Activated gamma-delta T cell treated with Interleukin-2 at 50 U/mL for 16 hours (primary cell): ENCODE results near the gene LMX1A.

Experiments
- DNase-seq: peaks from one replicate; pipeline ENCODE4 v3.0.0-alpha.2; 2020

LMX1A gene

GRCh38 chr1:165212229-165212628, 144.3 kb downstream of the LMX1A start:
- DNase-seq: no peak

GRCh38 chr1:165207853-165208515, 148.5 kb downstream of the LMX1A start:
- no peak for DNase-seq

- no peak for DNase-seq
Observed at GRCh38 chr1:165205145-165205544, 151.4 kb downstream of the LMX1A start.

GRCh38 chr1:165204548-165204947, 152.0 kb downstream of the LMX1A start:
- no peak for DNase-seq

GRCh38 chr1:165191087-165191486, 165.4 kb downstream of the LMX1A start:
- no peak for DNase-seq

GRCh38 chr1:165189913-165190312, 166.6 kb downstream of the LMX1A start:
- DNase-seq: no peak

DNA sequence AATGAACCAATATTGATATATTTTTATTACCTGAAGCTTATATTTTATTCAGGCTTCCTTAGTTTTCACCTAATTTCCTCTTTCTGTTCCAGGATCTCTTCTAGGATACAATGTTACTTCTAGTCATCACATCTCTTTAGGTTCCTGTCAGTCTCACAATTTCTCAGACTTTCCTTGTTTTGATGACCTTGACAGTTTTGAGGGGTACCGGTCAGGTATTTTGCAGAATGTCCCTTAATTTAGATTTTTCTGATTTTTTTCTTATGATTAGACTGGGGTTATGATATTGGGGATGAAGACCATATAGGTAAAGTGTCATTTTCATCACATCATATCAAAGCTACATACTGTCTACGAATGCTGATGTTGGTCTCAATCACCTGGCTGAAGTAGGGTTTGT, 167.5 kb downstream of the LMX1A start:
- no peak for DNase-seq

- DNase-seq: no peak
Observed at GRCh38 chr1:165187031-165188009, 169.2 kb downstream of the LMX1A start.

GRCh38 chr1:165185161-165185889, 171.2 kb downstream of the LMX1A start:
- DNase-seq: no peak

DNA sequence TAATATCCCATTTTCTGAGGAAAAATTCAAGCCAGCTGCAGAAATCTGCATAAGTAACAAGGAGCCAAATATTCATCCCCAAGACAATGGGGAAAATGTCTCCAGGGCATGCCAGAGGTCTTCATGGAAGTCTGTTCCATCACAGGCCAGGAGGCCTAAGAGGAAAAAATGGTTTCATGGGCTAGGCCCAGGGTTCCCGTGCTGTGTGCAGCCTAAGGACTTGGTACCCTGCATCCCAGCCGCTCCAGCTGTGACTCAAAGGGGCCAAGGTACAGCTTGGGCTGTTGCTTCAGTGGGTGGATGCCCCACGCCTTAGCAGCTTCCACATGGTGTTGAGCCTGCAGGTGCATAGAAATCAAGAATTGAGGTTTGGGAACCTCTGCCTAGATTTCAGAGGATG, 173.5 kb downstream of the LMX1A start:
- DNase-seq: no peak

GRCh38 chr1:165179306-165179705, 177.2 kb downstream of the LMX1A start:
- DNase-seq: no peak

DNA sequence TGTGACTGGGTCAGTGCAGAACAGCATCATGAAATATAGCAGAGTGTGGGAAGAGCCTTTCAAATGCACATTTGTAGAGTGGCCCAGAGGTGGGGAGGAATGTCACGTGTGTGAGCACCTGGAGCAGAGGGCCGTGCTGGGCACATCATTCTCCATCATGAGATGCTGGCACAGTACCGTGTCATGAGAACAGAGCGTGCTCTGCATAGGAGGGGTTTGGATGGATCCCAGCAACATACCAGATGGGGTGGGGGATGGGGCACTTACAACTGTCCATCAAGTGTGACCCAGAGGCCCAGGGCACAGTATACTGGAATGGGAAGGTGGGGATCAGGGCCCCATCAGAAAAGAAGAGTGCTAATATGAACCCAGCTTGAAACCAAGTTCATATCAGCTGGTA, 182.0 kb downstream of the LMX1A start:
- no peak for DNase-seq

- DNase-seq: no peak
Observed at GRCh38 chr1:165173818-165174217, 182.7 kb downstream of the LMX1A start.

GRCh38 chr1:165173409-165173808, 183.1 kb downstream of the LMX1A start:
- no peak for DNase-seq

DNA sequence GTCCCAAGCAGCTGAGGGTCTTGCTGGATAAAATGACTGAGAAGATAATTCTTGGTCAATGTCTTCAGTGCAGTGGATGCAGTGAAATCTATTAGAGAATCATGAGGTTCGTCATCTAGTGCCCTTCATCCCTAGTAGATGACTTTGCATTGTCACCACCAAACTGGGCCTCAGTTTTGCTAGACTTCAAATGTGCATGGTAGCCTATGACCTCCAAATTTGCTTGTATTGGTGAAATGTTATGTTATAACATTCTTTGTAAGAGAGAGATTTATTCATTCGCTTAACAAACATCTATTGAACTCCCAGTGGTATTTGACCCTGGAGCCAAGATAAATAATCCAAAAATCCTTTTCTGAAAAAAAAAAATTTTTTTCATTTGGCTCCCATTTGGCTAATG, 183.8 kb downstream of the LMX1A start:
- DNase-seq: no peak

DNA sequence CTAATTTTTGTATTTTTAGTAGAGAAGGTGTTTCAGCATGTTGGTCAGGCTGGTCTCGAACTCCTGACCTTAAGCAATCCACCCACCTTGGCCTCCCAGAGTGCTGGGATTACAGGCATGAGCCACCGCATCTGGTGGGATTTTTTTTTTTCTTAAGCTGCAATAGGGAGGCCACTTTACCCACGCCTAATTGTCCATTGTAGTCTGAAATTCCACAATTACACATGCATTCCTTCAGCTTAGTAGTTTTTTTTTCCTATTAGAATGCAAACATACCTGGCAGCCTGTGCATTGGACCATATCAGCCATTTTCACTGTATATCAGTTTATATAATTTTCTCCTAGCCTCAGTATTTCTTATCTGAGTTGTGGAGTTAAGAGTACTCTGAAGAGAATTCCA, 186.8 kb downstream of the LMX1A start:
- DNase-seq: no peak

GRCh38 chr1:165169028-165169427, 187.5 kb downstream of the LMX1A start:
- DNase-seq: no peak

DNA sequence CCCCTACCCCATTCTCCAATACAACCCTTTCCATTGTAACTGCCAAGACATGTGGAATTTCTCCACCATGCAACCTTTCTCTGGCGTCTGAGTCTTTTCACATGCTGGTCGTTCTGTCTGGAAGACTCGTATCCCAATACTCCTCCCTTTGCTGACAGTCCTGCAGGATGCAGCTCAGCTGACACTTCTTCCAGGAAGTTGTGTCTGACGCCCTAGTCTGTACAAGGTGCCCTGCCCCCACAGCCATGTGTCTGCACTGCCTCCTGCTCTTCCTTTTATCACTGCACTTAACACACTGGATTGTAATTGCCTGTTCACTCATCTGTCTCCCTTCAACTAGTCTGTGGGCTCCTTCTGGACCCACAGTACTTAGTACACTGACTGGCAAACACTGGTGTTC, 188.0 kb downstream of the LMX1A start:
- no peak for DNase-seq

DNA sequence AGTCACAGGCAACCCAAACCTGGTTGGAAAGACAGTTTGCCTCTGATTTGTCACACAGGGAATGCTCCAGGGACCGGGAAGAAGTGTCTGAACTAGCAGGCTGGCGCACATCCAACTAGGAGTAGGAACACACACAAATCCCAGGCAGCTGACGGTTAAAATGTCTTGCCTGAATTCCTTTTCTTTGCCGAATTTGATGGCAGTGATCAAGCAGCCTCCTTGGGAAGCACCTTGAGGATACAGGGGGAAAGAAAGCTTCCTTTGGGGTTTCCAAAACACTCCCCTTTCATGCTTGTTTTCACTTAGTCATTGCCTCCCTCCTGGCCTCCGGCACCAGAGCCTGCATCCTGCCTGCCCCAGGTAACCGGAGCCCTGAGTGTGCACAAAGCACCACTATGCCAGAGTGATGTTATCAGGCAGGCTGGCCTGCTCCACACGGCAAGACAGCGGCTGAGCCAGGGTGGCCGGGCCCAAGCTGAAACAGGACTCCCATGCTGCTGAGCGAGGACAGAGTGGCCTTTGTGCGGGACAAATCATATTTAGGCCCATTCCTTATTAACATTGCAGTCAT, 193.8 kb downstream of the LMX1A start:
- no peak for DNase-seq

DNA sequence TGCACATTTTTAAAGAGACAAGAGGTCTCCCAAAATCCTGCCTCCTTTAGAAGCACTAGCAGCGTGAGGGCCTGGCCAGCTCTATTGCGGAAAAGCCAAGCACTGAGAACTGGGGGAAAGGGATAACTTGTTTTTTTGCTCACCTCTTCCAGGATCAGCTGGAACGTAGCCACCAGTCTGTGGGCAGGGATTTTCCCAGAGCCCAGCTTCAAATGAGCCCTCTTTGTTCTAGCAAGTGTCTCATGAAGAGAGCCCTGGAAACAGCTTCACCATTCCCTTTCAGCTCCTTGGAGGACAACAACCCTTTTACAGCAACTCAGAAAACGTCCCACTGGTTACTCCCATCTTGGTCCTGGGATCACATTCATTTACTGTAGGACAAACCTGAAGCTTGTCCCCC, 195.4 kb downstream of the LMX1A start:
- DNase-seq: no peak

- DNase-seq: no peak
Observed at GRCh38 chr1:165153182-165153581, 203.3 kb downstream of the LMX1A start.

- no peak for DNase-seq
Observed at GRCh38 chr1:165152727-165153126, 203.8 kb downstream of the LMX1A start.

GRCh38 chr1:165152109-165152508, 204.4 kb downstream of the LMX1A start:
- DNase-seq: no peak
